ENCODE data around the gene TM4SF1. TPM values are rescaled to one million over a fixed set of nuclear protein-coding genes. Genes with fewer than 3 reads are reported as not detected.

The TM4SF1 gene
- total RNA-seq, 1 donor from 2014 or later, result 63.8 TPM

GRCh38 chr3:149375501-149376196 is 1.8 kb downstream of the TM4SF1 start:
- peak; percentile 63 for DNase-seq (ENCODE audit: low read depth)

DNA sequence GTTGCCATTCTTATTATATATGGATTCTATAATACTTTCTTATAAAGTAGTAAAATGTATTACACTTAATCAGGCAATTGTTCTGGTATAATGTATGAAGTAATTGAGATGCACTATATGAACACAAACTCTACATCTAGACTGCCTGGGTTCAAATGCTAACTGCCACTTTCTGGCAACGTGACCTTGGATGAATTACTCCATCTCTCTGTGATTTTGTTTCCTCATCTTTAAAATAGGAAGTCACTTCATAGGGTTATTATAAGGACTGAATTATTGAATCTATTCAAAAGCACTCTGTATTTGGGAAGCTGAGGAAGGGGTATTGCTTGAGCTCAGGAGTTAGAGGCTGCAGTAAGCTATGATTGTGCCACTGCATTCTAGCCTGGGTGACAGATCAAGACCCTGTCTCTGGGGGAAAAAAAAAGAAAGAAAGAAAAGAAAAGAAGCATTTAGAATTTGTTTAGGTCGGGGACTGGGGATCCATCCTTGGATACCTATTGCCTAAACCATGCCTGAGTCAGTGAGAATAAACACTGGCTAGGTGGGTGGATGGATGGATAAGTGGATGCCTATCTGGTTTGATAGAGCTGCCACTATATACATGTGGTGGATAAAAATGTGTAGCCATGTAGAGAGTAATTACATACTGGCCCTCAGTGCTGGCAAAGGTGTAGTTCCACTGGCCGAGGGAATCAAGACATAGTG is 2.5 kb downstream of the TM4SF1 start:
- DNase-seq (ENCODE audit: low read depth), result no peak

GRCh38 chr3:149374391-149374790 is 3.1 kb downstream of the TM4SF1 start:
- DNase-seq (ENCODE audit: low read depth), result no peak

DNA sequence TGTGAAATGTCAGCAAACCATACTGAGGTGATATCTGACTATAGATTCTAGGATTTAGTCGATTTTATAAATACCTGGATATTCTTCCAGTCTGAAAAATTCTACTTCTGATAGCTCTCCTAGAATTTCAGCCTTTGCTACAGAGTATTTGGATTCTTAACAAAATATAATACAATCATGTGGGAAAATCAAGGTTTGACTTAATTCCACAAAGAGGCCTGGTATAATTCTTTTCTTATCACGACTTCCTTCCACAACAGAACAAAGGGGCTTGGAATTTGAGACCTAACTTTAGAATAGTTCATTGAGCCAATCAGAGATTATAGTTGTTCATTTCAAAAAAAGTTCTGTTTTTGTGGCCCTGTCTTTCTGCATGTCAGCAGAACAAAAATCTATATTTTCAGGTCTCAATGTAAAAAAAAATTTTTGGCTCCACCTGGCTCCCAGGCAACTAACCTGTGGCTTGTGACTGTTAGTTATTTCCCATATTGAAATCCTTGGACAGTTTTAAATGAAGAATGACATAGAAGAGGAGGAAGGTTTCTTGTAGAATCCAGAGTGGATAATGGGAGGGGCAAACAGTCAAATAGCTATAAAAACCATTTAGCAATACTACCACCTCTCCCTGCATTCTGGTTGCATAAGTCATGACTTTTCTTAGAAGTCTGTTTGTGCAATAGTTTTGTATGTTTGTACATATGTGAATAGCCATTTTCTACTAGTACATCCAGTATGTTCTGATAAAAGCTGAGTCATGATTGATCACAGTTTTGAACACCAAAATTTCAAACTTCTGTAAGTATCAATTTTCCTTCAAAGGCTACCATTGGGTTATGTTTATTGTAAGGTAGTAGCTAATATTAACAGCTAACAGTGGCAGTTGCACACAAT is 4.0 kb downstream of the TM4SF1 start:
- DNase-seq (ENCODE audit: low read depth), result peak; percentile 95

DNA sequence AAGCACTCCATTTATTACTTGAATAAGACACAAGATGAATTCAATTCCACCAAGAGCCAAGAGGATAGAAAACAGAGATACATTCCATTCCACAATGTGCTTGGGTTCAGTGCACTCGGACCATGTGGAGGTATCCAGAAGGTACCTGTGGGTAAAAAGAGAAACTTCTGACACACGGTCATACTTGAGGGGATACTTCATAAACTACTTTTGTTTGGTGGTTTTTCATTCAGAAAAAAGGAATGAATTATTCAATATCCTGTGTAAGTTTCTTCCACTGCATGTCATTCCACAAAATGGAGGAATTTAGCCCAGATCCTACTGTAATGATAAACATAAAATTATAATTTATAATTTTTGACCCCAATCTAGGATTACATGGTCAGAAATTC is 5.7 kb downstream of the TM4SF1 start:
- peak; percentile 54 for DNase-seq (ENCODE audit: low read depth)

DNA sequence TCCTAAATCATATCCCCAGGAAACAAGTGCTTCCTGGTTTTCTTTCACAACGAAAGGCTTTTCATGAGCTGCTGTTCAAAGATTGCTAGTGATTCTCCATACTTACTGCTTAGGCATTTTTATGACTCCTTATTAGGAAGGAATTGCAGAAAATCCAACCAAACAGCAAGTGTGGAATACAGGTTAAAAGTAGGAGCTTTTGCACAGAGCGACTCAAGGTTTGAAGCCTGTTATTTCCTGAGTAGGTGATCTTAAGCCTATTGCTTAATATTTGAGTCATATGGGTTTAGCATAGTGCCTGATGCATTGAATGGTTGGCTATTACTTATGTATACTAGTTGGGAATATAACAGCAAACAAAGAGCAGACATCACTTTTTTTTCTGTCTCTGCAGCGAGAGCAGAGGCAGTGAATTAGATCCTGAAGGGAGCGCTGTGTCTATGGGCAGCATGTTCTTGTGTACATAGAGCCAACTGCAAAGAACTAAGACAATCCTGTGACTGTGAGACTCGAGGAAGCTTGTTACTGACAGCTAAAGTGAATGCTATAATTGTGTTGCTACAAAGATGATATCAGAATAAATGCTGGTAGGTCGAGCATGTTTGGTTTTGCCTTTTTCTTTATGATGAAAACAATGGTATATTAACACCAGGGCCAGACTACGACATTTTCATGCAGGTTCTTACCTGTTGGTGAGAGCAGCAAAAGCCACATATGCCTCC is 6.3 kb downstream of the TM4SF1 start:
- peak; percentile 74 for DNase-seq (ENCODE audit: low read depth)

DNA sequence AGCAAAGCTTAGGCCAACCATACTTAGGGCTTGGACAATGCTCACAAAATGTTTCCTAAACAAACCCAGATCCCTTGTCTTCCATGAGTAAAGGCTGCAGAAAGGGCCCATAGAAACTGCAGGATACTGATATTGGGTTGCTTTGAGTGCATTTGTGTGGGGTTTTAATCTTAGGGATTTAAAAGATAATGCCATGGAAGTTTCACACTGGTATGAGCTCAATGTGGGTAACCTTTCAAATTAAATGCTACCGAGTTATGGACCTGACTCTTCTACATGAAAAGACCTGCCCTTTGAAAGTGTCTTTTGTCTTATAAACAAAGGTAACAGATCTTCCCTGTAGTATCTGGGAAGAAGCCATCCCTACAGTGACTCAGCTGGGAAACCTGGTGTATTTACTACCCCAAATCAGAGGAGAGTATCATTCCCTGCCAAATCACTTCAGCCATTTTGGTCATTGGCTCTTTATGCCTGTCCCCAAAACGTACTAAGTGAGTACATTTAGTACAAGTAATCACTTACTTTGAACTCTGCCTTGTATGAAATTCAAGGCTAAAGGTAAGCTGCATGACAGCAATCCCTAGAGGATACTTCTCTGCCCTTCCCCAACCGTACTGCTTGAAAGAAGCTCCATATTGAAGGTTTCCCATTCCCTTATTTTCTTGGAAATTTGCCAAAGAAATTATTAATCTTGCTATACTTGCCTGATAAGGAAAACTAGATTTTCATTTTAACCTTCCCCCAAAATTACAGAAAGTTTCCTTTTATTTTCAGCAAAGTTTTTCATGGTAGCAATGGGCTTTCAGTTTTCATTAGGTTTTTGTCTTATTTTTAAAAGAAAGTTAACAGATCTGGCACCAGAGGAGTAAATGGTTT is 7.2 kb downstream of the TM4SF1 start:
- peak; percentile 26 for DNase-seq (ENCODE audit: low read depth)

DNA sequence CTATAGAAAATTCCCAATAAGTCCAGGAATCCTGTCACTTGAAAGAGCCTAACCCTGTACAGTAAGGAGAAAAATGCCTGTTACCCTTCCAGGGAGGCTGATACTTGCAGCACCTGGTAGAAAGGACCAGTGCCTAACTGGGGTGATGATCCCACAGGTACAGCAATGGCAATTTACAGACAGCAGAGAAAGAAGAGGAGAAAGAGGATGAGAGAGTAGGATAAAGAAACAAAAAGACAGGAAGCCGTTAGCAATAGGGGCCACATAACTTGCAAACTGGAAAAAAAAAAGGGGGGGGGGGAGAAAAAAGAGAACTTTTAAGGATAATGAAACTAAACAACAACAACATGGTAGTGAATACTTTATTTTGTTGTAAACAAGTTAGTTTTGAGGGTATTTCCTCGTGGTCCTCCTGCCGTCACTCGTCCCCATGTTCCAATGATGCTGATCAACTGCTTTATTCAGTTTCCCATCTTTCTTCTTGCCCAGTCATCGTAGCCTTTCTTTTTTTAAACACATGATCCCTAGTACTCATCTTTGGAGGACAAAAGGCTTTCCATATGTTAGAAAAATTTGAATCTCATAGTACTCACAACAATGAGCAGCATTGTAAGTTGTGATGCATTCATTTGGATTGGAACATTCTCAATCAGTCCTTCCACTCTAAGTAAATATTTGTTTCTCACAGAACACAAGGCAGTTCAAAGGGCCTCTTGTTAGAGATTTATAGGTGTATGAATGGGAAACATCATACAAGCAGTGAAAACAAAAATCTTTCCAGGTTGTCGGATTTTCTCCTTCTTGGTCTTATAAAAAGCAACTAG is 8.6 kb downstream of the TM4SF1 start:
- peak; percentile 37 for DNase-seq (ENCODE audit: low read depth)

DNA sequence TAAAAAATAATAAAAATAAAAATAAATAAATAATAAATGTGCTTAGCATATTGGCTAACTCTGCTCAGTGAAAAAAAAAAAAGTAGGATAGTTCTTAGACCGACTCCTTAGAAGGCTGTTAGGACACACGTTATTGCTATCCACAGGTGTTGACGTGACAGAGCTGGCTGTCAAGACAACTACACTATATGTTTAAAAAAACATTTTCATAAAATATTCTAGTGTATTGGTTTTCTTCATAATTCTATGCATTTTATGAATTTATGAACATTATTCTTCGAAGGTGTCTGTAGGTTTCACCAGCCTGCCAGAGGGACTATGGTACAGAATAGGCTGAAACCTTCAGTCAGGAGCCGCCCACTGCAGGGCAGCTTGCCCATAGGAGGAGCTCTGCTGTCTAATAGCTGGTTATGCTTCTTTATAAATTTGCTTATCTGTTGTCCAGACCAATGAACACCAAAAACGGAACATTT is 9.2 kb downstream of the TM4SF1 start:
- DNase-seq (ENCODE audit: low read depth), result peak; percentile 75

- DNase-seq (ENCODE audit: low read depth), result peak; percentile 99
Observed at GRCh38 chr3:149366941-149367840, 10.3 kb downstream of the TM4SF1 start.

GRCh38 chr3:149366031-149366430 is 11.4 kb downstream of the TM4SF1 start:
- DNase-seq (ENCODE audit: low read depth), result peak; percentile 7

GRCh38 chr3:149364624-149365023 is 12.8 kb downstream of the TM4SF1 start:
- no peak for DNase-seq (ENCODE audit: low read depth)

DNA sequence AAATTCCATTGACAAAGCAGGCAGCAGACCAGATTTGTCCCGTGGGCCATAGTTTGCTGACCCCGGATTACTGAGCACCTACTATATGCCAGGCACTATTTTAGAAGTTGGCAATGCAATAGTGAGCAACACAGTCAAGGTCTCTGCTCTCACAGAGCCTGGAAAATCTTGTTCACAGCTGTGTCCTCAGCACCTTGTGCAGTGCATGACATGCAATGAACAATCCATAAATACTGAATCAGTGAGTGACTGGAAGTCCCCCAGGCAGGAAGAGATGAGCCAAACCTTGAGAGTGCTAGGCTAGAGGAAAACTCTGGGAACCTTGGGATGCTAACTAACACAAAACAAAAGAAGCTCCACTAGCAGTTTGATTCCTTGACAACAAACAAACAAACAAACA is 14.4 kb downstream of the TM4SF1 start:
- DNase-seq (ENCODE audit: low read depth), result peak; percentile 52

DNA sequence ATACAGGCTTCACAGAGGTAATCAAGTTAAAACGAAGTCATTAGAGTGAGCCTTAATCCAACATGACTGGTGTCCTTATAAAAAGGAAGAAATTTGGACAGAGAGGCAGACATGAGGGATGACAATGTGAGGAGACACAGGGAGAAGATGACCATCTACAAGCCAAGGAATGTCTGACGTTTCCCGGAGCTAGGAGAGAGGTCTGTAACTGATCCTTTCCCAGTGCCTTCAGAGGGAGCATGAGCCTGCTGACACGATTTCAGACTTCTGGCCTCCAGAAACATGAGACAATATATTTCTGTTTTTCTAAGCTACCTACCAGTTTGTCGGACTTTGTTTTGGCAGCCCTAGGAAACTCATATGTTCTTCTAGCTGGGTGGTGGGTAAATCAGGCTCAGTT is 15.1 kb downstream of the TM4SF1 start:
- DNase-seq (ENCODE audit: low read depth), result no peak

- DNase-seq (ENCODE audit: low read depth), result no peak
Observed at GRCh38 chr3:149356630-149357029, 20.8 kb downstream of the TM4SF1 start.

GRCh38 chr3:149356044-149356592 is 21.3 kb downstream of the TM4SF1 start:
- no peak for DNase-seq (ENCODE audit: low read depth)

DNA sequence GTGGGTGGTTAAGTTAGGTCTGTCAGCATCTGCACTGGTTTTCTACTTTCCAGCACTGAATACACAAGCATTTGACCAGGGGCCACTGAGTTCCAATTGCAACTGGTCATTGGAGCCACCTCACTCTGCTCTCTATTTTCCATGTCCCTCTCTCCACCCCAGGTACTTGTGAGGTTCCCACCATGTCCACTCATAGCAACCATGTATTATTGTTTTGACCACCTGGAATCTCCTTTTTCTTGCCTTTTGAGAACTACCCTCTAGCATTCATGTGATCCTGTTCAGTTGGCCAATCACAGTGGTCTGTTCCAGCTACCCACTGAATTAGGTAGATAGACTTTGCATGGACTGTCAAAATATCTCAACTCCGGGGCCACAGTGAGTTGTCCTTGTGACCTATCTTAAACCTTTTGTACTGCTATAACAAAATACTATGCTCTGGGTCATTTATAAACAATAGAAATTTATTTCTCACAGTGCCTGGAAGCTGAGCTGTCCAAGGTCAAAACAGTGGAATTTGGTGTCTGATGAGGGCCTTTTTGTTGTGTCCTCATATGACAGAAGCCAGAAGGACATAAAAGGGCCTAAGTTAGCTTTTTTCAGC is 23.8 kb downstream of the TM4SF1 start:
- no peak for DNase-seq (ENCODE audit: low read depth)

DNA sequence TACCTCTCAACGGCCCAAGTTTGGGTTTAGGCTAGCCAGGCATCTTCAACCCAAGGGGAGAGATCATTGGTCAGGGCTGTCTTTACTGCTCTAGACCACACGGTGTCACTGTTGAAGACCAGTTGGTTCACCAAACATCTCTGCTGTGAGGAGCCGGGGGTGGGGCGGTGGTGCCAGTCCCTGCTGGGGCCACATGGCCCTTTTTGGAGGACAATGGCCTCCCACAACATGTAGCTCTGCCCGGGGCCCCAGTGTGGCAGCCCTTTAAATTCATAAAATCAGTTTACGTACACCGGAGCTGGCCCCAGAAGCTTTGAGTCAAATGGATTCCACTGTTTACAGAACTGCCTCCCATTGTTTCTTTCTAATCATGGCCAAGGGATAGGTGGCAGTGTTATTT is 24.9 kb downstream of the TM4SF1 start:
- no peak for DNase-seq (ENCODE audit: low read depth)
